IPS-15b (cell line): ENCODE results near the gene OR4D10.
"Not testable (repeated sequence)": the region's sequence is repeated elsewhere in the genome, so short reads cannot be mapped to it uniquely, and the experiment has no call there.

Experiments used
- H3K27me3 ChIP-seq: one replicate; pipeline ENCODE4 v1.6.1; 2013; ENCODE audit warnings: low read length; ENCODE audit not compliant: control insufficient read depth, insufficient read depth
- H3K36me3 ChIP-seq: one replicate; pipeline ENCODE4 v1.6.1; 2013; ENCODE audit warnings: low read length; ENCODE audit not compliant: control insufficient read depth, insufficient read depth
- H3K4me1 ChIP-seq: one replicate; pipeline ENCODE4 v1.6.1; 2013; ENCODE audit warnings: mild to moderate bottlenecking, low read length; ENCODE audit not compliant: control insufficient read depth, insufficient read depth
- H3K4me3 ChIP-seq: one replicate; pipeline ENCODE4 v1.5.1; 2013; ENCODE audit warnings: low read depth, low read length
- H3K9ac ChIP-seq: one replicate; pipeline ENCODE4 v1.6.1; 2013; ENCODE audit warnings: low read depth, mild to moderate bottlenecking, low read length
- H3K9me3 ChIP-seq: one replicate; pipeline ENCODE4 v1.6.1; 2013; ENCODE audit warnings: mild to moderate bottlenecking, low read length; ENCODE audit not compliant: control insufficient read depth, insufficient read depth

Gene OR4D10

GRCh38 chr11:59463190-59463641 lies 9.9 kb upstream of the OR4D10 start:
- no peaks in the 10 kb centered on the region for H3K36me3 ChIP-seq
- no peak overlapping the region for H3K4me3 ChIP-seq
- no peak overlapping the region for H3K9ac ChIP-seq
- no peaks in the 10 kb centered on the region for H3K4me1 ChIP-seq
- H3K9me3 ChIP-seq, result no peaks in the 10 kb centered on the region
- no peaks in the 10 kb centered on the region for H3K27me3 ChIP-seq

GRCh38 chr11:59475176-59475575 lies 2.1 kb downstream of the OR4D10 start:
- H3K9me3 ChIP-seq, result no peaks in the 10 kb centered on the region
- no peaks in the 10 kb centered on the region for H3K36me3 ChIP-seq
- no peak overlapping the region for H3K4me3 ChIP-seq
- H3K4me1 ChIP-seq, result no peaks in the 10 kb centered on the region
- H3K27me3 ChIP-seq, result no peaks in the 10 kb centered on the region
- no peak overlapping the region for H3K9ac ChIP-seq

GRCh38 chr11:59479906-59480305 lies 6.8 kb downstream of the OR4D10 start:
- no peaks in the 10 kb centered on the region for H3K4me1 ChIP-seq
- no peaks in the 10 kb centered on the region for H3K36me3 ChIP-seq
- no peaks in the 10 kb centered on the region for H3K27me3 ChIP-seq
- H3K4me3 ChIP-seq, result no peak overlapping the region
- H3K9ac ChIP-seq, result no peak overlapping the region
- H3K9me3 ChIP-seq, result no peaks in the 10 kb centered on the region

GRCh38 chr11:59480359-59480758 lies 7.2 kb downstream of the OR4D10 start:
- no peaks in the 10 kb centered on the region for H3K4me1 ChIP-seq
- H3K27me3 ChIP-seq, result no peaks in the 10 kb centered on the region
- no peaks in the 10 kb centered on the region for H3K36me3 ChIP-seq
- no peak overlapping the region for H3K9ac ChIP-seq
- no peaks in the 10 kb centered on the region for H3K9me3 ChIP-seq
- H3K4me3 ChIP-seq, result no peak overlapping the region

- Histone ChIP-seq H3K9me3 (no peaks in the 10 kb centered on the region), H3K4me3 (no peak overlapping the region), H3K36me3 (no peaks in the 10 kb centered on the region), H3K9ac (no peak overlapping the region), H3K27me3 (no peaks in the 10 kb centered on the region), H3K4me1 (no peaks in the 10 kb centered on the region)
Measured at GRCh38 chr11:59501931-59502330, 28.8 kb downstream of the OR4D10 start.

GRCh38 chr11:59503276-59503675 lies 30.2 kb downstream of the OR4D10 start, which contains the start of gene OR4D11:
Gene OR4D11 (plus strand): TSS chr11:59503576. CDS start chr11:59503576, 0 bp downstream.
- no peaks in the 10 kb centered on the region for H3K36me3 ChIP-seq
- H3K27me3 ChIP-seq, result no peaks in the 10 kb centered on the region

GRCh38 chr11:59510941-59511589 lies 38.0 kb downstream of the OR4D10 start, which contains the start of gene OR4D9:
Gene OR4D9 (plus strand): TSS chr11:59511539. CDS start chr11:59514913, 3,374 bp downstream.
- Histone ChIP-seq H3K4me3 (no peak within 1 kb of the TSS), H3K9me3 (no peaks in the 10 kb centered on the region), H3K27me3 (no peaks in the 10 kb centered on the region), H3K36me3 (no peaks in the 10 kb centered on the region), H3K9ac (no peak within 1 kb of the TSS), H3K4me1 (no peaks in the 10 kb centered on the region)

More at GRCh38 chr11:59503276-59503675, 30.2 kb downstream of the OR4D10 start, which contains the start of gene OR4D11:
- no peak within 1 kb of the TSS for H3K9ac ChIP-seq
- no peaks in the 10 kb centered on the region for H3K4me1 ChIP-seq
- no peaks in the 10 kb centered on the region for H3K9me3 ChIP-seq
- H3K4me3 ChIP-seq, result no peak within 1 kb of the TSS

GRCh38 chr11:59511675-59512074 lies 38.6 kb downstream of the OR4D10 start:
- Histone ChIP-seq H3K4me3 (no peak overlapping the region), H3K9ac (no peak overlapping the region)

GRCh38 chr11:59520139-59520538 lies 47.0 kb downstream of the OR4D10 start:
- H3K36me3 ChIP-seq, H3K27me3 ChIP-seq, H3K4me1 ChIP-seq, H3K9me3 ChIP-seq, H3K9ac ChIP-seq, H3K4me3 ChIP-seq: not testable (repeated sequence)

More at GRCh38 chr11:59511675-59512074, 38.6 kb downstream of the OR4D10 start:
- no peaks in the 10 kb centered on the region for H3K27me3 ChIP-seq
- H3K4me1 ChIP-seq, result no peaks in the 10 kb centered on the region
- no peaks in the 10 kb centered on the region for H3K9me3 ChIP-seq
- no peaks in the 10 kb centered on the region for H3K36me3 ChIP-seq

GRCh38 chr11:59520741-59521140 lies 47.6 kb downstream of the OR4D10 start:
- no peaks in the 10 kb centered on the region for H3K4me1 ChIP-seq
- no peak overlapping the region for H3K9ac ChIP-seq
- H3K27me3 ChIP-seq, result no peaks in the 10 kb centered on the region
- no peaks in the 10 kb centered on the region for H3K9me3 ChIP-seq
- H3K36me3 ChIP-seq, result no peaks in the 10 kb centered on the region
- H3K4me3 ChIP-seq, result no peak overlapping the region

- Histone ChIP-seq H3K4me1 (peaks cover 12% of the 10 kb centered on the region), H3K4me3 (no peak overlapping the region), H3K36me3 (no peaks in the 10 kb centered on the region), H3K9me3 (no peaks in the 10 kb centered on the region), H3K27me3 (no peaks in the 10 kb centered on the region), H3K9ac (no peak overlapping the region)
Measured at GRCh38 chr11:59523541-59523940, 50.4 kb downstream of the OR4D10 start.

- Histone ChIP-seq H3K9me3 (no peaks in the 10 kb centered on the region), H3K36me3 (no peaks in the 10 kb centered on the region), H3K9ac (no peak overlapping the region), H3K27me3 (no peaks in the 10 kb centered on the region), H3K4me1 (peaks cover 13% of the 10 kb centered on the region), H3K4me3 (no peak overlapping the region)
Measured at GRCh38 chr11:59528711-59529110, 55.6 kb downstream of the OR4D10 start.
